ENCODE results near the gene CYS1. TPM values are rescaled to one million over a fixed set of nuclear protein-coding genes. Genes with fewer than 3 reads are reported as not detected.

CYS1 gene
- polyA plus RNA-seq, 1 donor (not counting 4 experiments of a cell fraction or from before 2014, with no cell fraction given) = 0.14 TPM

GRCh38 chr2:10027660-10028330, 52.4 kb downstream of the CYS1 start:
- Histone ChIP-seq H3K27me3 (ENCODE audit: control insufficient read depth, extremely low read depth, insufficient read depth, low read length) (no peaks in the 10 kb centered on the region), H3K9ac (ENCODE audit: control insufficient read depth, extremely low read depth, insufficient read depth, low read length) (no peak overlapping the region), H3K4me3 (ENCODE audit: control insufficient read depth in 2 of 3, extremely low read depth in 1 of 3, insufficient read depth in 2 of 3, low read depth in 1 of 3, low read length in 3 of 3) (no peak overlapping the region), H3K79me2 (ENCODE audit: control insufficient read depth, insufficient read depth, low read length) (no peaks in the 10 kb centered on the region), H3K9me1 (ENCODE audit: control insufficient read depth, extremely low read depth, insufficient read depth, low read length) (no peaks in the 10 kb centered on the region), H3K4me1 (ENCODE audit: control insufficient read depth, extremely low read depth, insufficient read depth, low read length) (peaks cover 19% of the 10 kb centered on the region), H3K36me3 (ENCODE audit: control insufficient read depth in 2 of 2, extremely low read depth in 1 of 2, insufficient read depth in 2 of 2, low read length in 2 of 2) (no peaks in the 10 kb centered on the region), H3K4me2 (ENCODE audit: control insufficient read depth, extremely low read depth, insufficient read depth, low read depth, low read length) (no peak overlapping the region), H4K20me1 (ENCODE audit: control insufficient read depth, extremely low read depth, insufficient read depth, low read length) (no peaks in the 10 kb centered on the region), H2AFZ (ENCODE audit: control insufficient read depth, low read length) (no peak overlapping the region), H3K9me3 (ENCODE audit: control insufficient read depth, low read depth, low read length) (no peaks in the 10 kb centered on the region), H3K27ac (ENCODE audit: control insufficient read depth, insufficient read depth, low read length) (no peak overlapping the region)
- TF ChIP-seq EZH2 (IDR thresholded peaks at IDR 0.05; ENCODE audit: low read length) = no peak
- TF ChIP-seq, protein P1, sequence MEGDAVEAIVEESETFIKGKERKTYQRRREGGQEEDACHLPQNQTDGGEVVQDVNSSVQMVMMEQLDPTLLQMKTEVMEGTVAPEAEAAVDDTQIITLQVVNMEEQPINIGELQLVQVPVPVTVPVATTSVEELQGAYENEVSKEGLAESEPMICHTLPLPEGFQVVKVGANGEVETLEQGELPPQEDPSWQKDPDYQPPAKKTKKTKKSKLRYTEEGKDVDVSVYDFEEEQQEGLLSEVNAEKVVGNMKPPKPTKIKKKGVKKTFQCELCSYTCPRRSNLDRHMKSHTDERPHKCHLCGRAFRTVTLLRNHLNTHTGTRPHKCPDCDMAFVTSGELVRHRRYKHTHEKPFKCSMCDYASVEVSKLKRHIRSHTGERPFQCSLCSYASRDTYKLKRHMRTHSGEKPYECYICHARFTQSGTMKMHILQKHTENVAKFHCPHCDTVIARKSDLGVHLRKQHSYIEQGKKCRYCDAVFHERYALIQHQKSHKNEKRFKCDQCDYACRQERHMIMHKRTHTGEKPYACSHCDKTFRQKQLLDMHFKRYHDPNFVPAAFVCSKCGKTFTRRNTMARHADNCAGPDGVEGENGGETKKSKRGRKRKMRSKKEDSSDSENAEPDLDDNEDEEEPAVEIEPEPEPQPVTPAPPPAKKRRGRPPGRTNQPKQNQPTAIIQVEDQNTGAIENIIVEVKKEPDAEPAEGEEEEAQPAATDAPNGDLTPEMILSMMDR (optimal IDR thresholded peaks at IDR 0.05 in 1 of 3, IDR thresholded peaks at IDR 0.05 in 1 of 3, conservative IDR thresholded peaks at IDR 0.05 in 1 of 3; ENCODE audit: extremely low read depth in 1 of 3, insufficient read depth in 2 of 3, low read length in 3 of 3) = no peak
- FAIRE-seq (no peak), DNase-seq (ENCODE audit: low read depth, low spot score) (no peak)
- dilution Hi-C loops (cut with MboI; ENCODE audit: extremely low pct_ligation_motif_present, low sequenced_read_pairs) = loop anchor here (25.0 kb wide), 1 partner anchor 265 kb away; no protein-coding TSS in a partner anchor

DNA sequence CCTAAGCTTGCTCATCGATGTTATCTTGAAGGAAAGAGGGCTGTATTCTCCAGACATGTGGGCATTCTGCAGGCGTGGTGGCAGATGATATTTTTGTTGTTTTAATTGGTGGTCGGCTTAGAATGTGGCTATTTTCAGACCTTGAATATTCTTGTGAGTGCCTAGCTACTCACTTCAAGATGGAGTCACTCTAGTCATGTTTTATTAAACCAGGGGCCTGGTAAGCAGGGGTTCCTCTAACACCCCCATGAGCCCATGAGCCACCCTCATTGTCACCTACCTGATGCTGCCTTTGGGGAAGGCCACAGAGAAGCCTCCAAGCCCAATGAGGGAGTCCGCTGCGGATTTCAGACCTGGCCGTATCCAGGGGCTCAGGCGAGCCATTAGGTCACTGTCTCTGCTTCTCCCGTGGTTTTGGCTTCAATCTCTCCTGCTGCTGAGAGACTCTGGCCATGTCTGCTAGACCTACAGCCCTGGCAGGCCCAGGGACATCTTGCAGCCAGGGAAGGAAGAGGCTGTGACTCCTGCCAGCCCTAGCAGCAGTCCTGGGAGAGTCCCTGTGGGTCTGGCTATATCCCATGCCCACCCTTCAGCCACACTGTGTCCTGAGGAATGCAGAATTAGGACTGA, 53.2 kb downstream of the CYS1 start:
- DNase-seq (ENCODE audit: low read depth, low spot score) (no peak), FAIRE-seq (no peak)
- Histone ChIP-seq H2AFZ (ENCODE audit: control insufficient read depth, low read length) (no peak overlapping the region), H3K9ac (ENCODE audit: control insufficient read depth, extremely low read depth, insufficient read depth, low read length) (no peak overlapping the region), H3K9me1 (ENCODE audit: control insufficient read depth, extremely low read depth, insufficient read depth, low read length) (no peaks in the 10 kb centered on the region), H3K9me3 (ENCODE audit: control insufficient read depth, low read depth, low read length) (no peaks in the 10 kb centered on the region), H3K4me1 (ENCODE audit: control insufficient read depth, extremely low read depth, insufficient read depth, low read length) (peaks cover 19% of the 10 kb centered on the region), H3K27ac (ENCODE audit: control insufficient read depth, insufficient read depth, low read length) (no peak overlapping the region), H4K20me1 (ENCODE audit: control insufficient read depth, extremely low read depth, insufficient read depth, low read length) (no peaks in the 10 kb centered on the region), H3K4me3 (ENCODE audit: control insufficient read depth in 2 of 3, extremely low read depth in 1 of 3, insufficient read depth in 2 of 3, low read depth in 1 of 3, low read length in 3 of 3) (no peak overlapping the region), H3K27me3 (ENCODE audit: control insufficient read depth, extremely low read depth, insufficient read depth, low read length) (no peaks in the 10 kb centered on the region), H3K79me2 (ENCODE audit: control insufficient read depth, insufficient read depth, low read length) (no peaks in the 10 kb centered on the region), H3K4me2 (ENCODE audit: control insufficient read depth, extremely low read depth, insufficient read depth, low read depth, low read length) (no peak overlapping the region), H3K36me3 (ENCODE audit: control insufficient read depth in 2 of 2, extremely low read depth in 1 of 2, insufficient read depth in 2 of 2, low read length in 2 of 2) (no peaks in the 10 kb centered on the region)
- TF ChIP-seq EZH2 (IDR thresholded peaks at IDR 0.05; ENCODE audit: low read length) = no peak
- dilution Hi-C loops (cut with MboI; ENCODE audit: extremely low pct_ligation_motif_present, low sequenced_read_pairs) = loop anchor here (25.0 kb wide), 1 partner anchor 265 kb away; no protein-coding TSS in a partner anchor
